ES-I3 (cell line): ENCODE results near the gene DLG4.
A peak's percentile ranks its signal among the peaks of the same experiment; 100 is the strongest.

Source experiments
- H3K36me3 ChIP-seq: 2 replicates; pipeline ENCODE4 v1.6.1; 2013; ENCODE audit warnings: mild to moderate bottlenecking, low read length, control low read depth, moderate library complexity; ENCODE audit not compliant: insufficient read depth
- H3K4me1 ChIP-seq: 2 replicates; pipeline ENCODE4 v1.6.1; 2013; ENCODE audit warnings: mild to moderate bottlenecking, control low read depth, low read length; ENCODE audit not compliant: insufficient read depth
- H3K9ac ChIP-seq: 2 replicates; pipeline ENCODE4 v1.6.1; 2013; ENCODE audit warnings: low read depth, mild to moderate bottlenecking, low read length, moderate library complexity
- H3K9me3 ChIP-seq: 2 replicates; pipeline ENCODE4 v1.6.1; 2013; ENCODE audit warnings: mild to moderate bottlenecking, low read length, moderate library complexity; ENCODE audit not compliant: control insufficient read depth, insufficient read depth

Gene DLG4

GRCh38 chr17:7205561-7205960 lies 14.1 kb downstream of the DLG4 start:
- H3K9ac ChIP-seq, result peak overlapping the region; percentile 53; the same call in 1 of the 2 replicates
- H3K36me3 ChIP-seq, result peaks cover 8% of the 10 kb centered on the region
- H3K4me1 ChIP-seq, result peaks cover 13% of the 10 kb centered on the region
- H3K9me3 ChIP-seq, result no peaks in the 10 kb centered on the region

- peaks cover 8% of the 10 kb centered on the region for H3K36me3 ChIP-seq
- no peaks in the 10 kb centered on the region for H3K9me3 ChIP-seq
- peak overlapping the region; percentile 53; the same call in 1 of the 2 replicates for H3K9ac ChIP-seq
Measured at GRCh38 chr17:7204828-7205461, 14.7 kb downstream of the DLG4 start.

GRCh38 chr17:7204336-7204735 lies 15.3 kb downstream of the DLG4 start:
- no peaks in the 10 kb centered on the region for H3K9me3 ChIP-seq
- H3K9ac ChIP-seq, result peak overlapping the region; percentile 53; the same call in 1 of the 2 replicates
- H3K36me3 ChIP-seq, result peaks cover 8% of the 10 kb centered on the region
- H3K4me1 ChIP-seq, result peaks cover 13% of the 10 kb centered on the region; the same call in 1 of the 2 replicates

More at GRCh38 chr17:7204828-7205461, 14.7 kb downstream of the DLG4 start:
- peaks cover 13% of the 10 kb centered on the region; the same call in 1 of the 2 replicates for H3K4me1 ChIP-seq

- no peaks in the 10 kb centered on the region for H3K9me3 ChIP-seq
- no peak overlapping the region for H3K9ac ChIP-seq
- H3K36me3 ChIP-seq, result peaks cover 8% of the 10 kb centered on the region
- H3K4me1 ChIP-seq, result peaks cover 6% of the 10 kb centered on the region; the same call in 1 of the 2 replicates
Measured at GRCh38 chr17:7203391-7203790, 16.2 kb downstream of the DLG4 start.

- Histone ChIP-seq H3K9me3 (no peaks in the 10 kb centered on the region), H3K9ac (no peak overlapping the region), H3K36me3 (peaks cover 3% of the 10 kb centered on the region; the same call in 1 of the 2 replicates)
Measured at GRCh38 chr17:7196651-7197401, 22.8 kb downstream of the DLG4 start.

GRCh38 chr17:7195971-7196370 lies 23.7 kb downstream of the DLG4 start:
- Histone ChIP-seq H3K9me3 (no peaks in the 10 kb centered on the region), H3K4me1 (no peaks in the 10 kb centered on the region), H3K36me3 (peaks cover 3% of the 10 kb centered on the region; the same call in 1 of the 2 replicates), H3K9ac (no peak overlapping the region)

More at GRCh38 chr17:7196651-7197401, 22.8 kb downstream of the DLG4 start:
- no peaks in the 10 kb centered on the region for H3K4me1 ChIP-seq

- H3K9me3 ChIP-seq, result no peaks in the 10 kb centered on the region
- H3K36me3 ChIP-seq, result peaks cover 3% of the 10 kb centered on the region; the same call in 1 of the 2 replicates
- H3K4me1 ChIP-seq, result no peaks in the 10 kb centered on the region
- no peak overlapping the region for H3K9ac ChIP-seq
Measured at GRCh38 chr17:7192271-7192937, 27.2 kb downstream of the DLG4 start.

- Histone ChIP-seq H3K9ac (no peak overlapping the region), H3K9me3 (no peaks in the 10 kb centered on the region), H3K4me1 (no peaks in the 10 kb centered on the region), H3K36me3 (peaks cover 3% of the 10 kb centered on the region; the same call in 1 of the 2 replicates)
Measured at GRCh38 chr17:7191571-7192270, 27.9 kb downstream of the DLG4 start.

GRCh38 chr17:7191069-7191468 lies 28.6 kb downstream of the DLG4 start:
- Histone ChIP-seq H3K9me3 (no peaks in the 10 kb centered on the region), H3K36me3 (peaks cover 3% of the 10 kb centered on the region; the same call in 1 of the 2 replicates), H3K4me1 (no peaks in the 10 kb centered on the region), H3K9ac (no peak overlapping the region)

- peaks cover 2% of the 10 kb centered on the region; the same call in 1 of the 2 replicates for H3K36me3 ChIP-seq
- H3K9me3 ChIP-seq, result no peaks in the 10 kb centered on the region
- no peaks in the 10 kb centered on the region for H3K4me1 ChIP-seq
- H3K9ac ChIP-seq, result no peak overlapping the region
Measured at GRCh38 chr17:7190276-7190917, 29.2 kb downstream of the DLG4 start.

GRCh38 chr17:7186241-7186640 lies 33.4 kb downstream of the DLG4 start:
- Histone ChIP-seq H3K36me3 (no peaks in the 10 kb centered on the region), H3K9ac (no peak overlapping the region)

GRCh38 chr17:7184647-7185046 lies 35.0 kb downstream of the DLG4 start:
- H3K9me3 ChIP-seq, result no peaks in the 10 kb centered on the region
- H3K9ac ChIP-seq, result no peak overlapping the region
- no peaks in the 10 kb centered on the region for H3K4me1 ChIP-seq
- H3K36me3 ChIP-seq, result no peaks in the 10 kb centered on the region

More at GRCh38 chr17:7186241-7186640, 33.4 kb downstream of the DLG4 start:
- Histone ChIP-seq H3K9me3 (no peaks in the 10 kb centered on the region), H3K4me1 (no peaks in the 10 kb centered on the region)

- H3K9ac ChIP-seq, result no peak overlapping the region
- H3K4me1 ChIP-seq, result no peaks in the 10 kb centered on the region
- H3K9me3 ChIP-seq, result no peaks in the 10 kb centered on the region
- H3K36me3 ChIP-seq, result no peaks in the 10 kb centered on the region
Measured at GRCh38 chr17:7184091-7184488, 35.5 kb downstream of the DLG4 start.
